CD4-positive, alpha-beta T cell treated with Interleukin-6 at 100 ng/mL for 8 hours (primary cell): ENCODE results near the gene IGFN1.

Source experiments
- DNase-seq: peaks from one replicate; pipeline ENCODE4 v3.0.0-alpha.2; 2020; ENCODE audit warnings: mixed read lengths, low spot score

The IGFN1 gene

DNA sequence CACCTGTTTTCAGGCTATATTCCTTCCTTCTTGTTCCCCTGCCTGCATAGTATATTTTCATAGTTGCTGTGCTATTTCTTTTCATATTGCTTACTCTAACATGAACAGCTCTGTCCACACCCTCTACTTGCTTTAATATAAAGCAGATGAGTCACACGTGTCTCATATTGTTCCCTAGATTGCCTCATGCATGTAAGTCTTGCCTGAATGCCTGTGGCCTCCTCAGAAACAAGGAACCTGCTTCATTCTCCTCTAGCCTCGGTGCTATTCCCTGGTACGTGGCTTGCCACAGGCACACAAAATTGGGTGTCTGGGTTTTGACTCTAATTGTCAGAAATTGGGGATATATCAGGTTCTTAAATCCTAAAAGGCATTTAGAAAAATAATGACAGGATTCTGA lies 76.2 kb downstream of the IGFN1 start:
- no peak for DNase-seq

DNA sequence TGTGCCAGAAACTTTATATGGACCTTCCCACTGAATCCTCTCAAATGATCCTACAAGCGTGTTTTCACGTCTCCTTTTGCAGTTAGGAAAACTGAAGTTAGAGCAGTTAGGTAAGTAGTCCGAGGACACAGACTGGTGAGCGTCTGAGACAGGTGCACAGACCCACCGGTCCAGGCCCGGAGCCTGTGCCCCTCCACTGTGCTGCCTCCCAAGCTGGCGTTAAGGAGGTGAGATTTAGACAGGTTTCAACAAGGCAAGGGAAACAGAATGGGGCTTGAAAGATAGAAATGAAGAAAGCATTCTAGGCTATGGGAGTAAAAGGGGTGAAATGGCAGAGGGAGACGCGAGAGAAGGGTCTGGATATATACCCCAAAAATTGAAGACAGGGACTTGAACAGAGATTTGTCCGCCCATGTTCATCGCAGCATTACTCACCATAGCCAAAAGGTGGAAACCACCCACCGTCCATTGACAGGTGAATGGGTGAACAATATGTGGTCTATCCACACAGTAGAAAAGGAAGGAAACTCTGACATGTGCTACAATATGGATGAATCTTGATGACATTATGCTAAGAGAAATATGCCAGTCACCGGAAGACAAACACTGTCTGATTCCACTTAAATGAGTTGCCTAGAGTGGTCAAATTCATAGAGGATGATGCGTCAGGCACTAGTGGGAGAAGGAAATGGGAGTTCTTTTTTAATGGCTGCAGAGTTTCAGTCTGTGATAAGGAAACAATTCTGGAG lies 77.0 kb downstream of the IGFN1 start:
- DNase-seq: no peak

- DNase-seq: no peak
Observed at GRCh38 chr1:201268604-201269151, 78.1 kb downstream of the IGFN1 start.

GRCh38 chr1:201269281-201269680 lies 78.7 kb downstream of the IGFN1 start:
- no peak for DNase-seq

DNA sequence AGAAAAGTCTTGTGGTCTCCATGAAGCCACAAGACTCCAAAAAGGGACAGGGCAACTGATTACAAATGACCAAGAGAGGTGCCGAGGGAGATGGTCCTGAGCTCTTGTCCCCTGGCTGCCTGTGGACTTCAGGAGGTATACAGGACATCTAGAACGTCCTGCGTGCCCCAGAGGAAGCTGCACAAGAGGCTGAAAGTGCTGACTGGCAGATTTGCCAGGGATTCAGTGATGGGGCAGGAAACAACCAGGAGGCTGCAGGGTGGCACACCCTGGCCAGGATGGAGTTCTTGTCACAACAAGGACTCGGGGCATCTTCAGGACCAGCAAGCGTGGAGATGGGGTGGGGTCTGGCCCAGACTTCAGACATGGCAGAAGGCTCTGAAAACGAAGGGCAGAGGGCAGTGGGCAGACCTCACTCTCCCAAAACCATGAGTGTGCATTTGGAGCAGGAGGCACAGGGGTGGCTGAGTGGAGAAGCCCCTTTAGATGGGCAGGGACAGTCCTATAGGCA lies 79.3 kb downstream of the IGFN1 start:
- no peak for DNase-seq

DNA sequence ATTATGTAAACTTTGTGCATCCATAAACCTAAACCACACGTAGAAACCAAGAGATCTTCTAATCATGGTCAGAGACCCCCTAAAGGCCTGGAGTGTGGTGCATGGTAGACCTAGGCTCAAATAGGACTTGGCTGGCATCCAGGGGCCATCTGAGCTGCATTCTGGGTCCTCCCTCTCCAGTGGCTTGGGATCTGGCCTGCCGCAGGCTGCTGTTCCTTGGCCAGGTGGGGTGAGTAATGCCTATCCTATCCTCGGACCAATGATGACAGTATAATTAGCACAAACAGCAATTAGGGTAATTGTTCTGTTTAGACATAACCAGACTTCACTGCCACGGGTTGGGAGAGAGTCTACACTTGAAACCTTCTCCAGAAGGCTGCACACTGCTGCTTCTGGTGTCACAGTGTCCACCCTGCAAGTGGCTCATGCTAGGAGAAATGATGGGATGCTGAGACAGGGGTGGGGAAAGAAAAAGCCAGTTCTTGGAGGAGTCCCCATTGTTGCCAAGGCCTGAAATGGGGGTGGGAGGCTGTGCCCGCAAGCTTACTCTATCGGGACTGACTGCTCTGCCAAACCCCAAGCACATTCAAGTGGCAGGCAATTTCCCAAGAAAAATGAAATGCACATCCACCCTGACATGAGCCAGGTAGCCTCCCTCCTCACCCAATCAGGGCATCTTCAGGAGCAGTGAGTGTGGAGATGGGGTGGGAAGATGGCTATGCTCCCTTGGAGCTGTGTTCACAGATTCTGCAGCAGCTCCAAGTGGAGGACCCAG lies 80.2 kb downstream of the IGFN1 start:
- DNase-seq: no peak

- DNase-seq: no peak
Observed at GRCh38 chr1:201272799-201273198, 82.2 kb downstream of the IGFN1 start.

DNA sequence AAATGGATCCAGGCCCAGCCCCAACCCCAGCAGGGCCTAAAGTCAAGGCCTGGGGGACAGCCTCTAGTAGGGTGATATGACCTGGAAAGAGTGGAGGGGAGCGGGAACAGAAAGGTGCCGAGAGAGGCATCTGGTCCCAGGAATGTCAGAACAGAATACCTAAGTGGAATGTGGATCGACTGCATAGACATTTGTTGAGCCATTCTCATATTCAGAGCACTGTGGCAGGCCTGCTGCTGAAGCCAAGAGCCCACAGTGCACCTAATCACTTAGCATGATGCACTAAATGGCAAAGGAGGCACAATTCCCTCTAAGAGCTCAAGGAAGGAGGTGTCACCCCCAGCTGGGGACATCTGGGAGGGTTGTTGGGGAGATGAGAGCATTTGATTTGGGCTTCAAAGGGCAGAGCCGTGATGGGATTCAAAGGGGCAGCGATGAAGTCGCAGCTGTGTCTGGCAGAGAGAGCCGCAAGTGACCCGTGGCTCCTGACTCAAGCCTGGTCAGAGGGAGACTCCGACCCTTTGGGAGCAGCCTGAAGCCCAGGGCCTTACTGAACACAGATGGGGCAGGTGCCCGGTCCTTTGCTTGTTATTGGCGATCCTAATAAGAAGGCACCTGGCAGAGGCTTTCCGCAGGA lies 84.1 kb downstream of the IGFN1 start:
- no peak for DNase-seq

DNA sequence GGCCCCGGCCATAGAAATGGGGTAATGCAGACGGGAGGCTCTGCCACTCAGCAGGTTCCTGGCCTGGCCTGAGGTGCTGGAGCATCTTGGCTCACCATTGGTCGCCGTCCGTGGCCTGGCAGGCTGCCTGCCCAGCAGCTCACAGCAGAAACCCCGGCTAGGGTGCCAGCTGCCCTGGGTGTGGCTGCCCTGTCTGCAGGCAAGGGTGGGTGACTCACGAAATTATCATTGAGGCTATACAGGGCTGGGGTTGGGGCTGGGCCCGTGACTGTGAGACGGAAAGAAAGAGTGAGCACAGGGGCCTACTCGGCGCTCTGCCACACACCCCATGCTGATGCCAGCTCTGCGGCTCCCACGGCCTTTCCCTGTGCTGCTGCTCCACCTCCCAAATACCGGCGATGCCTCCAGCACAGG lies 84.6 kb downstream of the IGFN1 start:
- DNase-seq: no peak

DNA sequence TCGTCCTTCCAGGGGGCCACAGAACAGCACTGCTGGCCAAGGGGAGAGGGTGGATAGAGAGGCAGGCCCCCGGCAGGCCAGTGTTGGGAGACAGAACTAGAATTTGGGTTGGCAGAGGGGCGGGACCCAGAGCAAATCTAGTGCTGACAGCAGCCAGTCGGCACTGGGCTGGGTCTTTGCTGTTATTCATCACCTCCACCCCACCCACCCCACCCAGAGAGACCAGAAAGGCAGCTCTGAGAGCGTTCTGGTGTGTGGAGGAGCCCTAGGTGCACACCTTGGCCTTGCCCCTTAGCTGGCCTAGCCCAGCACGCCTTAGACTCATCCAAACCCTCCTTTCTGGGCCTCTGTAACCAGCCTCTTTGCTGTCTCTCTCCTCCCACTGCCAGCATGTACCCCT lies 86.3 kb downstream of the IGFN1 start:
- DNase-seq: no peak

DNA sequence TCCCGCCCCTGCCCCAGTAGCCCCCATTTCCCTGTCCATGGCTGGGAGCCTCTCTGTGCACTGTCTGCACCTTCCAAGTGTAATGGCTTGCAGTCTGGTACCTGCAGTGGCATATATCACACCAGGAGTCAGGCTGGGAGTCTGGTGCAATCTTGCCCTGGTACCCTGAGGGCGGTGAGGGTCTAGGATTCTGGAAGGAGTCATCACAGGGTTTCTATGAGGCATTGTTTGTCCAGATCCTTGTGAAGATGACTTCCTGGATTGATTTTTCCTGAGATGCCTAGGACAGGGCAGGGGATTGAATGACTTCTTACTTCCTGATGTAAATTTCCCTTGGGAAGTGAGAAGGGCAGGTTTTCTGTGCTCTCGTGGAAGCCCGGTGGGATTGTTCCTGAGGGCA lies 86.8 kb downstream of the IGFN1 start:
- DNase-seq: no peak
